Activated CD4-positive, alpha-beta T cell treated with anti-CD3 and anti-CD28 coated beads, Interleukin-2, Interleukin-4, amounts not matched to agents 100 ng/mL and 50 ng/mL, durations not matched to agents 16 hours and 8 hours (primary cell): ENCODE results near the gene MAP4K4.

Experiments used
- DNase-seq: peaks from one replicate; pipeline ENCODE4 v3.0.0-alpha.2; 2020; ENCODE audit warnings: low spot score

Gene MAP4K4

DNA sequence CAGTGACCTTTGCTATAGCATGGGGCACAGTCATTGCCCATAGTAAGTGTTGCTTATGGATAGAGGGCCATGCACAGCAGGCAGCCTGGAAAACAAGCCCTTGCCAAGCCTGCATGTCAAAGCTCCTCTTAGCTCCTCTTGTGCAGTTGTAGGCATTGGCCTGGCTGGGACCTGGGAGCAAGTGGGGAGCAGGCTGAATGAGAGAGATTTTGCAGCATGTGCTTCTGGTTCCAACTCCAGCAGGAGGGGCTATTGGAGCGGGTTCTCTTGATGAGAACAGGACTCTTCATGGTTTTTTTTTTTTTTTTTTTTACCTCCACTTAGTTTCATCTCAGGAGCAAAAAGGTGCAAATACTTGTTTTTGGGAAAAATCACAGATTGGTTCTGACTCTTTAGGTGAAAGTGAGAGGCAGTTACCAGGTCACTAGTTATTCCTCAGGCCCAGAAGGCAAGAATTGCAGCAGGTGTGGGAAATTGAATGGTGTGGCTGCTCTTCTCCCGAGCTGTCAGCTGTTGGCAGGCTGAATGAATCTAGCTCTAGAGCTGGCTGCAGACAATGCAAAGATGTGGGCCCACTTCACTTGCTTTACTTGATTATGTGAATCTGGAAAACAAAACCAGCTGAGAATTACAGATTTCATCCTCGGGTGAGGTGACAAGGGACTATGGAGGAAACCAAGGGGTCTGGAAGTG is 95.9 kb downstream of the MAP4K4 start:
- no peak for DNase-seq

GRCh38 chr2:101794141-101794540 is 96.6 kb downstream of the MAP4K4 start:
- DNase-seq = no peak

DNA sequence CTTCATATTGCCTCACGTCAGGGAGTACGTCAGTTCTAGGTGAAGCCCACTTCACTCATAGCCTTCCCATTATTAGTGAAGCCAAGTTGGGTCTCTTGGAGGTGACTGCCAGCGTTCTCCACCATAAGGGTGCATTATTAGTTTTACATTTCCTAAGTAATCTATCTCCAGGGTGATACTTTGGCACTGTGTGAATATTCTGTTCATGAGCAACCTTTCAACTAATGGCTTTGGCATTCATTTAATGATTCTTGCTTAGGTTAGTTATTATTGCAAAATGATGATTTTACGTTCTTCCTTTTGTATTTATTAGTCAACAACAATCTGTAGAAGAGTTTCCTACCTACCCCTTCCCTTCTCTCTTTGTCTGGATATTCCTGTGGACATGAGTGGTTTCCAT is 97.5 kb downstream of the MAP4K4 start:
- DNase-seq = no peak

- no peak for DNase-seq
Measured at GRCh38 chr2:101796825-101797600, 99.5 kb downstream of the MAP4K4 start.

GRCh38 chr2:101801496-101801895 is 104.0 kb downstream of the MAP4K4 start:
- no peak for DNase-seq

- DNase-seq = no peak
Measured at GRCh38 chr2:101802329-101802728, 104.8 kb downstream of the MAP4K4 start.

DNA sequence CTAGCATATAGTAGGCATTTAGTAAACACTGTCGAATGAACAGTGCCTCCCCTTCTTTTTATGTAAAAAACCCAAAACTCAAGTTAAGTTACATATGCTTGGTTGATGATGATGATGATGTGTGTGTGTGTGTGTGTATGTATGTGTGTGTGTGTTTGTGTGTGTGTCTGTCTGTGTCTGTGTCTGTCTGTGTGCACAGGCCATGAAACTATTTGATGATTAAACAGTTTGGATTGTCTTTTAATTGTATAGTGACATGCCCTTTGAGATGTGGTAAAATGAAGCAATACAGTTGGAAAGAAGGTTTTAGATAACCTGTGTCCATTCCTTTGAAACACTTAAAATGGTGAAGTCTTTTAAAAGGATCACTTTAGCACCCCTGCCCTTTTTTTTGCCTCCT is 105.6 kb downstream of the MAP4K4 start:
- DNase-seq = no peak

- DNase-seq = no peak
Measured at GRCh38 chr2:101803945-101804696, 106.6 kb downstream of the MAP4K4 start.

DNA sequence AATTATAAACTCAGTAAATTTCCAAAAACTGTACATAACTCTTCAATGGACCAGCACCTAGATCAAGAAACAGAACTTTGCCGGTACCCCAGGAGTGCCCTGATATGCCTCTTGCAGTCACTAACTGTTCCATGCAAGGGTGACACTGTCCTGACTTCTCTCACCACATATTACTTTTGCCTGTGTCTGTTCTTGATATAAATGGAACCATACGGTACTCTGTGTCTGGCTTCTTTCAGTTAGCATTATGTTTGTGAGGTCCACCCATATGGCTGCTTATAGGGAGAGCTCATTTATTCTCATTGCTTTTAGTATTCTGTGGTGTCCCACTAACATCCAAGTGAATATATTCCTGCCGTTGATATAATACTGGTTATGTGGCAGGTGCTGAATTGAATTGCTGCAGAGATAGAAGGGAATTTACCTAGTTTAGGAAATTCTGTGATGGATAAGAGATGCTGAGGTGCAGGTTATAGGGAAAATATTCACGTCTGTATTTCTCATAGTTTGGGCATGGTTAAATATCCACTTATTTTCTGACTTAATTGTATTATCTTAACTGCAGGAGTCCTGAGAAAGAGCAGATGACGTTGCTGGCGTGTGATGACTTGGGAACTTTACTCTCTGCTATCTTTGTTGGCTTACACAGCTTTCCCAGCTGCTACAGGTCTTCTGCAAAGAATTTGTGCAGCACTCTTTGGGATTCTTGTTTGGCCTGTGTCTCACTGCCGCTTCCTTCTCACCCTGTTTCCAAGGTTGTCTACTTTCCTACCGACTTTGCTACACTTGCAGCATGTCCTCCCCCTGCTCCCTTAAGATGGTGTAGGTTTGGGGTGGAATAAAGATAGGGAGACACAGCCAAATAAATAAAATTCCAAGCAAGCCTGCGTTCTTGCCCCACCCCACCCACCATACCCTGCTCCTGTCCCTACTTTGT is 107.9 kb downstream of the MAP4K4 start:
- DNase-seq = no peak

DNA sequence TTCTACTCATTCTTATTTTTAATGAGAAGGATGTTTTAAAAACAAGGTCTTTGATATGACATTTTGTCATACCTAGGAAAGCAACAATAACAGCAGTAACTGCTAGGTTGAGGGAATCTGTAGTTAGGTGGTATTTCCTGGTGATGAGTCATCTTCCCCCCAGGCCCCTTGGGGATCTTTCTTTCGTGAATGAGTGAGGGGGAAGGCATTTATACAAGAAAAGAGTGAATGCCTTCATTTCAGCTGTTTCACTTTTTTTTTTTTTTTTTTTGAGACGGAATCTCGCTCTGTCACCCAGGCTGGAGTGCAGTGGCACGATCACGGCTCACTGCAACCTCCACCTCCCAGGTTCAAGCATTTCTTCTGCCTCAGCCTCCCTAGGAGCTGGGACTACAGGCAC is 108.6 kb downstream of the MAP4K4 start:
- no peak for DNase-seq

GRCh38 chr2:101806701-101807100 is 109.2 kb downstream of the MAP4K4 start:
- DNase-seq = no peak

DNA sequence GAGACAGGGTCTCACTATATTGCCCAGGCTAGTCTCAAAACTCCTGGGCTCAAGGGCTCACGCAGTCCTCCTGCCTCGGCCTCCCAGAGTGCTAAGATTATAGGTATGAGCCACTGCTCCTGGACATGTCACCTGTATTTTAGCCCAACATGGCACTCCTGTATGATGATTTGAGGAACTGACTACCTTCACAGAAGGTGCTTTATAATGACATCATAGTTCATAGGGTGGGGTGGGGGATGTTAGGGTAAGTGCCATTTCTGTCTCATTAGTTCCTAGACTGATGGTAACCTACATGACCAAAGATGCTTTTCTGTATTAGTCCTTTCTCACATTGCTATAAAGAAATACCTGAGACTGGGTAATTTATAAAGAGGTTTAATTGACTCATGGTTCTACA is 109.7 kb downstream of the MAP4K4 start:
- DNase-seq = no peak

- DNase-seq = no peak
Measured at GRCh38 chr2:101808006-101808562, 110.6 kb downstream of the MAP4K4 start.

- DNase-seq = no peak
Measured at GRCh38 chr2:101809698-101810097, 112.2 kb downstream of the MAP4K4 start.

DNA sequence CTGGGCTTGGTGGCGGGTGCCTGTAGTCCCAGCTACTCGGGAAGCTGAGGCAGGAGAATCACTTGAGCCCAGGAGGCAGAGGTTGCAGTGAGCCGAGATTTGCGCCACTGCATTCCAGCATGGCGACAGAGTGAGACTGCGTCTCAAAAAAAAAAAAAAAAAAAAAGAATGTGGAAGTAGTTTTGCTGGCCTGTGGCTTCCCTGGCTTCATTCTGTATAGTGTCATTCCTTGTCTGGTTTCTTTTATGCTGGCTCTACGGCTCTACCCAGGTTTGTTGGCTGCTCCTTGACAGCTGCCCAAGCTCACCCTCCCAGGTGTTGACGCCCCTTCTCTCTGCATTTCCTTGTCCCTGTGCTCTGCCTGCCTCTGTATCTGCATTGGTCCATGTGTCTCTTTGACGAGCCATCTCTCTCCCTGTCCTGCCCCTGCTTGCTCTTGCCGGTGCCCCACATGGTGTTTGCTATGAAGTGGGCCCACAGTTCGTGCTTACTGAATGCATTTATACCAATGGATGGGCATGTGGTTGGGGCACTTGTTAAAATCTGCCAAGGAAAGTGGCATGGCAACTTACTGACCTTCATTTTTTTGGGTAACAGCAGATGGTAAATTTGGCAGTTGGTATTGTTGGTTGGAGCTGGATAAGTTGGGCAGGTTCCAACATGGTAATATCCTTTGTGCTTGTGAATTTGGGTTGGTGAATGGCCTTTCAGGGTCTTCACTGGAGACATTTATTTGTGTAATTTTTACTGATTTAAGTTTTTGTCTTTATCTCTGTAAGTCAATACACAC is 113.9 kb downstream of the MAP4K4 start:
- no peak for DNase-seq

DNA sequence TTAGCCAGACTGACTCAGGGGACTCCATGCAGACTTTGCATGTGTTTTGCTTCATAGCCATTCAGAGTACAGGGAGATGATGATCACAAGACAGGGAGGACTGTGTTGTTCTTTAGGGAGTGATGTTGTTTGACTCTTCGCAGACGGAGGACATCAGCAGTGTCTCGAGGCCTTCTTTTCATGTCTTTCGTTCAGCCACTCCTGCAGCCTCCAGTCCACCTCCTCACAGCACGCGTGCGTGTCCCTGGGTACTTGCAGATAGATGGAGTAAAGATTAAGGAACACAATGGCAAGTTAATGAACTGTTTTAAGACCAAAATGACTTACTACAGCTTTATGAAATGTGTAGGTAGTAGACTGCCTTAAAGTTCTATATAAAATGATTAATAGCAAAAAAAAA is 114.7 kb downstream of the MAP4K4 start:
- no peak for DNase-seq

DNA sequence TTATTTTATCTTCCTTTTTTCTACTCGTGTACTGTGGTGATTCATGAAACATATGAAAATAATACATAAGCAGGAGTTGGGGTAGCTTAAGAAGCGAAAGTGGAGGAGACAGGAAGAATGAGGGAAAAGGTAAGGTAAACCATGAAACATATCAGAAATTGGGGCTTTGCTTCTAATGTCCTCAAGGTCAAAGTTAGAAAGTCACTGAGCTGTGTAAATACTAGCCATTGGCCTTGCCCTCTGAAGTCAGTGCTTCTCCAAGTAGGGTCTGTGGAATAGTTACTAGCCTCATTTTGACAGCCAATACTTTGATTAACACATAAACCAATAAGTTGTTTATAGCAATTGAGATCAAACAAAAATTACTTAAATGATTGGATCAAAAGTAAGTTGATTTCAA is 117.2 kb downstream of the MAP4K4 start:
- no peak for DNase-seq

GRCh38 chr2:101815154-101815553 is 117.6 kb downstream of the MAP4K4 start:
- DNase-seq = no peak

DNA sequence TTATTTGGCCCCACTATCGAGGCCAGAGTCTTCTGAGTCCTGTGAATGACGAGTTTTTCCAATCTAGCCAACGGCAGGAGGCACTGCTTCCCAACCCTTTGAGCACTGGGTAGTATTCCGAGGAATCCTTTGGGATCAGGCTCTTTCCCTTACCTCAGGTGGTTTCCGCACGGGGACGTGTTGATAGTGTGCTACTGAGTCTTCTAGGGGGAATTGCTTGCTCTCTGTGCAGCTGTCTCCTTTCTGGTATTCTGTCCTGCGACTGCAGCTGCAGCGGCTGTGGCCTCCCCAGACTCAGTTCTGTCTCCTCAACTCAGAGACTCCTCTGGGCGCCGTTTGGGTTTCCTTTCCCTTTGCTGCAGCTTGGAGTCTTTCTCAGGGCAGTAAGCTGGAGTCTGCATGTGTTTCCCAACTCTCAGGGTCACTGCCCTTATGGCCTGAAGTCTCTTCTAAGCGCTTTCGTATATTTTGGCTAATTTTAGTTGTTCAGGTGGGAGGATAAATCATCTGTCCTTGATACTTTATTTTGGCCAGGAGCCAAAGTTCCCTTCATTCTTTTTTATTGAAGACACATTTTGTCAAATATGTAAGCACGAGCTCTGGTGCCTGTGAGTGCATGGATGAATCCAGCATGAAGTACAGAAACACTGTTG is 118.4 kb downstream of the MAP4K4 start:
- DNase-seq = no peak

DNA sequence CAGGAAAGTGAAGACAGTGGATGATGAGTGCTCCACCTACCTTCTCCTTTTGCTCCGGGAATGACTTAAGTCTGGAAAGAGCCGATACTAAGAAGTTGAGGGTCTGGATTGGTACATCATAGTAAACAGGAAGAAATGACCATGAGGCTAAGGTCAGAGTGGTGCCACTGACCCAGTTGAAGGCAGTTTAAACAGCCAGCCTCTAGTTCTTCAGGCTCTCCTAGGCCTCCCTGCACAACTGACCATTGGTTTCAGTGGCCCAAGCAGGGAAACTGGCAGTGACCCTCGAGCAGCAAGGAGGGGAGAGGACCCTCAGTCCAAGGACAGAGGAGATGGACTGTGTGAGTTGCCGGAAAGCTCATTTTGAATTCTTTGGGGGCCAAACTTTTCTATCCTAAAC is 119.1 kb downstream of the MAP4K4 start:
- DNase-seq = no peak
